8988T (cell line): ENCODE measurements around the gene CBFA2T3.
"Not testable (repeated sequence)": the region's sequence is repeated elsewhere in the genome, so short reads cannot be mapped to it uniquely, and the experiment has no call there.

Experiments
- DNase-seq: peaks from one replicate; pipeline ENCODE4 v3.0.0; 2011

The CBFA2T3 gene

DNA sequence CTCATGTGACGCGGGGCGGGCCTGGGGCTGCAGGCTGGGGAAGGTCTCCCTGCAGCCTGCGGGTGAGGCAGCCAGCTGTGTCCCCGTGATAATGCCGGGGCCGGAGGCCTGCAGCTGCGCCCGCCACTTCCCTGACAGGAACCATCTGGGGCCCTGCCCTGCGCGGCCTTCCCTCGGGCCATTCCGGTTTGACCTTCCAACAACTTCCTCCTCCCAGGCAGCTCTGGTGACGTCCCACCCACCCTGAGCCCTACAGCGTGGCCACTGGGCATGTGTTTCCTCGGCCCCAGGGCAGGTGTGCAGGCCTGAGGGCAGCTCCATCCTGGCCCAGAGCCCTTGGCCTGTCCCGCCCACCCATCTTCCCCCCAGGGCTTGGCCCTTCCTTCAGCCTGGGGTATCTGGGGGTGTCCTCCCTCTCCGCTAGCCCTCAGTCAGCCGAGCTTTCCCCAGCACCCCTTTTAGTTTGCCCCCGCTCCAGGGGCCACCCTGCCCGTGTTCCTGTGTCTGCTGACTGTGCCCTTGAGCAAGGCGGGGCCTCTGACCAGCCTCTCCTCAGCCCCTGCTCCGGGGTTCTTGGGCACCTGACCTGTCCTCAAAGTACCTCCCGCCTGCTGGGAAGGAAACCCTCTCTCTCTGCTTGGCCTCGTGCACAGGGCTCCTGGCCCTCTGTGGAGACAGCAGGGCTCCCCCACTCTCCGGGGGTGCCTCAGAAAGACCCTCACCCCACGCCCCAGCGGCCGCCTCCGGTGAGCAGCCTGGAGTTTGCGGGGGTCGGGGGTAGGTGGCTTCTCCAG, at the start of gene CBFA2T3:
CBFA2T3 (minus strand) TSS at position 190 of the 794 bp plus-strand sequence. CDS start 400 bp downstream, outside the sequence.
- no peak for DNase-seq

DNA sequence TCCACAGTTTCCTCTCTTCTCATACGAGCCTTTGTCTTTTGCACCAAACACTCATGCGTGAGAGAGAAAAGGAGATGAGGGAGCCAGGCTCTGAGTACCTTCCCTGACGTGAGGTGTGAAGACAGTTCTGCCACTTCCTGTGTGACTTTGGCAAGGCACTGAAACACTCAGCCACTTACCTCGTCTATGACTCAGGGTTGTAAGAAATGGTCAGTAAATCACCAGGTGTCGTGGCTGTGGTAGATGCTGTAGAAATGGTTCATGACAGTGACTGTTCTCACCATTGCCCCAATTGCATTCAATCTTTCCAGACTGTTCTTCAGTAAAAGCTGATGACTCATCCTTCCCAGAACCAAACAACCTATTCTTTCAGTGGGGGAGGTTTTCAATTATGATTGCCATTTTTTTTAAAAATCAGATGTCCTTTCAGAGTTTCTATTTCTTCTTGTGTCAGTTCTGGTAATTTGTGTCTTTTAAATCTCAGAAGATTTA, 49.2 kb upstream of the CBFA2T3 start:
- no peak for DNase-seq

GRCh38 chr16:89025636-89026035, 48.6 kb upstream of the CBFA2T3 start:
- DNase-seq: no peak

DNA sequence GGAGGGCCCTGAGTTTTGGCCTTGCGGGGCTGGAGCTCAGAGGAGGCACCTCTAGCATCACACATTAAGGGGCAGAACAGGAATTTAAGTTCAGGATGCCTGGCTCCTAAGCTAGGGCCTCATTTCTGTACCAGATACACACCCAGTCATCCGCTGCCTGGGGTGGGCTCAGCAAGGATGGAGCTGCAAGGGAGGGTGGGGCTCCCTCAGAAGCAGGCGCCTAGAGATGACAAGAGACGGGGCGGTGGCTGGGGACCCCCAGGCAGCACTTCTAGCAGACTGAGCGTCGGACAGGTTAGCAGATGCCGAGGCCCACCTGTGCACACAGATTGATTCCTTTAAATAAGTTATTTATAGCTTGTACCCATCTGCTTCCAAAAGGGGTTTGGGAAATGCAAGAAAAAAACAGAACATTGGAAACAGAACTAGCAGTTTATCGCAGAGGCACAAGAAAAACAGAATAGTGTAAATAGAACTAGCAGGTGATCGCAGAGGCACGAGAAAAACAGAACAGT, 47.6 kb upstream of the CBFA2T3 start:
- no peak for DNase-seq

GRCh38 chr16:89023621-89024511, 46.9 kb upstream of the CBFA2T3 start:
- DNase-seq: no peak

DNA sequence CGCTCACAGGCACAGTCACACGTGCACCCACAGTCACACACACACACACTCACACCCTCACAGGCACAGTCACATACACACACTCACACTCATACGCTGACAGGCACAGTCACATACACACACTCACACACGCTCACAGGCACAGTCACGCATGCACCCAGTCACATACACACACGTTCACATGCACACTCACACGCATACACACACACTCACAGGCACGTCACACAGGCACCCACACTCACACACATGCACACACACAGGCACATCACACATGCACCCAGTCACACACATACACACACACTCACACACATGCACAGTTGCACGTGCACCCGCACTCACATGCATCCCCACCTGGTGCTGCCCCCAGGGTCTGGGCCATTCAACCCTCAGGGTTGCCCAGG, 46.1 kb upstream of the CBFA2T3 start:
- no peak for DNase-seq

DNA sequence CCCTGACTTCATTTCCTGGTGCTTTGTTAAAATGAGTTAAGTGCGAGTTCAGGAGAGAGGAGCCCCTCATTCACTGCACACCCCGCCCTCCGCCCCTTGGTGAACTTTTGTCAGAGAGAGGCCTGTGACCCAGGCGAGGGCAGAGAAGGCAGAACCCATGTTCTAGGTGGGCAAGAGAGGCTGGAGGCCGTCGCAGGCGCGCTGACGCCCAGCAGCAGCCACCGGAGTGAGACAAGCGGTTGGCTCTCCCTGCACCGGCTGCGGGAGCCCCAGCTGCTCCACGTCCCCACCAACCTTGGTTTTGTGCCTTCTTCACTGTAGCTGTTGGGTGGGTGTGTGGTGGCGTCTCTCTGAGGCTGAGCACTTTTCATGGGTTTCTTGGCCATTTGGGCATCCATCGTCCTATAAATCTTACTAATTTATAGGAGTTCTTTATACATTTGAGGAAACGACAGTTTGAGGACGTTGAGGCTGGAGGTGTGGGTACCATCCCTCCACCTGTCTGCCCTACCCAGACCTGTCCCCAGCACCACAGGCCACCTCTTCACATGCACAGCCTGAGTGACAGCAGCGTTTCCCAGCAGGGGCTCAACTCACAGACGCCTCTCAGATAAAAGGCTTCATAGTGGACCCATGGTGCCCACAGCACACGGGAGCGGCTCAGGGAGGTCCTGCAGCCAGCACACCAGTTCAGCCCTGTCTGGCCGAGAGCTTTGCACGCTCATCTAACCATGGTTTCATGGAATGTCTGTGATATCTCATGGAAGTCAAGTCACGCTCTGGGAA, 45.2 kb upstream of the CBFA2T3 start:
- DNase-seq: no peak

DNA sequence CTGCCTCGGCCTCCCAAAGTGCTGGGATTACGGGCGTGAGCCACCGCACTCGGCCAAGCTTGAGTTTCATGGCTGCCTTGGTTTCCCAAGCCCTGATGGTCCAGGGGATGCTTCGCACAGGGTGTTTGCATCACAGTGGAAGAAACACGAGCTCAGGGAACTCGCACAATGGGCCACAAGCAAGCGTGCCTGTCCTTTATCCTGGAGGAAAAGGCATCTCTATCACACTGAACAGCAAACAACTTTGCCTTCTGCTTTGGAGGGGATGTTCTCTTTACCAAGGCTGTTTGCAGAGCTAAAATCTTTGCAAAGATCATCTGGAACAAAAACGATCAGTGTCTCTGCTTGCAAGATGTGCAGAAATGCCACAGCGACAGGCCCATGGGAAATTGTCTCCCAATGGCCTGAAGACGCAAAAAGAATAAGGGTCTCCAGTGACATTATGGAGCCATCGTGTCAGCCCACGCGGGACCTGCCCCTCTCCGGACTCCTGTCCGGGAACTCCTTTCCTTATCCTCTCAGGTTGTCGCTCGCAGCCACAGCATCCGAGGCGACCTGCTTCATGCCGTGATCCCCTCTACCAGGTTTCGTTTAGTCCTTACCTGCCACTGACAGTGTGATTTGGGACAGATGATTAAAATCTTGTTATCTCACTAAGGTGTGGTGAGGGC, 44.1 kb upstream of the CBFA2T3 start:
- no peak for DNase-seq

DNA sequence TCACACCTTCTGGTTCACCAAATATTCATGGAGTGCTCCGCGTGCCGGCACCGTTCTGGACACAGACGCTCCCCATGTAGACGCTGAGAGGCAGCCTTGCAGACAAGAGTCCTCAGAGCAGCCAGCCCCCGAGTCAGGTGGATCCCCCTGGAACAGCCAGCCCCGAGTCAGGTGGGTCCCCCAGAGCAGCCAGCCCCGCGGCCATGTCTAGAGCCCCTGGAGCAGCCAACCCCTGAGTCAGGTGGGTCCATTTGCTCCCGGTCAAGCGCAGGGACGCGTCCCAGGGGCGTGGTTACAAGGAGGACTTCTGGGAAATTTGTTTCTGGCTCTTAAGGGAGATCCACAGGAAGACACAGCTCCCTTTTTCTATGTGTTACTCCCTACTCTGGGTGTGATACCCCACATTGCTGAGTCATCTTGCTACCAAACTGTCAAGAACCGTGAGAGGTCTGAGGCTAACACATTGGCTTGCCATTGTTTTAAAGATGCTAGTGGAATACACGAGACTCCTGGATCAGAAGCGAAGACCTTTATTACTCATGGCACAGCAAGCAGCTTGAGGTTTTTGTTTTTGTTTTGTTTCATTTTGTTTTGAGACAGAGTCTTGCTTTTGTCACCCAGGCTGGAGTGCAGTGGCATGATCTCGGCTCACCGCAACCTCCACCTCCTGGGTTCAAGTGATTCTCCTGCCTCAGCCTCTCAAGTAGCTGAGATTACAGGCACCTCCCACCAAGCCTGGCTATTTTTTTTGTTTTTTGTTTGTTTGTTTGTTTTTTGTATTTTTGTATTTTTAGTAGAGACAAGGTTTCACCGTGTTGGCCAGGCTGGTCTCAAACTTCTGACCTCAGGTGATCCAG, 43.3 kb upstream of the CBFA2T3 start:
- no peak for DNase-seq

DNA sequence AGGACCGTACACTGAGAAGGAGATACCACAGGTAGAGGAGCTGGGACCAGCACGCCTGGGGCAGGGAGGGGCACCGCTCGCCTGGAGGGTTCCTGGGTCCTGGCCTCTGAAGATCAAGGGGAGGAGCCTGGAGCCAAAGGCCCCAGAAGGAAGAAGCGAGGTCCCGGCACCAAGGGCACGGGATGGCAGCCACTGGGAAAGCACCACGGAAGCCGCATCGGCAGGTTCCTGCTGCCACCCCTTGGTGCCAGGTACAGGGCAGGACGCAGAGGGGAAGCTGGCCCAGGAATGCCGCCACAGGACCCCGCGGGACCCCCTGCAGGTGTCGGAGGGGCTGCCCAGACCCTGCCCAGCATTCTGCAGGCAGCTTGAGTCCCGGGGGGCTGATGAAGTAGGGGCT, 42.5 kb upstream of the CBFA2T3 start:
- DNase-seq: no peak

GRCh38 chr16:89018282-89019158, 41.5 kb upstream of the CBFA2T3 start:
- DNase-seq: no peak

GRCh38 chr16:89017543-89018281, 40.7 kb upstream of the CBFA2T3 start:
- no peak for DNase-seq

DNA sequence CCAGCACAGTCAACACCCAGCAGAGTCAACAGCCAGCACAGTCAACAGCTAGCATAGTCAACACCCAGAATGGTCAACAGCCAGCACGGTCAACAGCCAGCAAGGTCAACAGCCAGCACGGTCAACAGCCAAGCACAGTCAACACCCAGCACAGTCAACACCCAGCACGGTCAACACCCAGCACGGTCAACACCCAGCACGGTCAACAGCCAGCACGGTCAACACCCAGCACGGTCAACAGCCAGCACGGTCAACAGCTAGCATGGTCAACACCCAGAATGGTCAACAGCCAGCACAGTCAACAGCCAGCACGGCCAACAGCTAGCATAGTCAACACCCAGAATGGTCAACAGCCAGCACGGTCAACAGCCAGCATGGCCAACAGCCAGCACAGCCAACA, 39.6 kb upstream of the CBFA2T3 start:
- not testable (repeated sequence) for DNase-seq

DNA sequence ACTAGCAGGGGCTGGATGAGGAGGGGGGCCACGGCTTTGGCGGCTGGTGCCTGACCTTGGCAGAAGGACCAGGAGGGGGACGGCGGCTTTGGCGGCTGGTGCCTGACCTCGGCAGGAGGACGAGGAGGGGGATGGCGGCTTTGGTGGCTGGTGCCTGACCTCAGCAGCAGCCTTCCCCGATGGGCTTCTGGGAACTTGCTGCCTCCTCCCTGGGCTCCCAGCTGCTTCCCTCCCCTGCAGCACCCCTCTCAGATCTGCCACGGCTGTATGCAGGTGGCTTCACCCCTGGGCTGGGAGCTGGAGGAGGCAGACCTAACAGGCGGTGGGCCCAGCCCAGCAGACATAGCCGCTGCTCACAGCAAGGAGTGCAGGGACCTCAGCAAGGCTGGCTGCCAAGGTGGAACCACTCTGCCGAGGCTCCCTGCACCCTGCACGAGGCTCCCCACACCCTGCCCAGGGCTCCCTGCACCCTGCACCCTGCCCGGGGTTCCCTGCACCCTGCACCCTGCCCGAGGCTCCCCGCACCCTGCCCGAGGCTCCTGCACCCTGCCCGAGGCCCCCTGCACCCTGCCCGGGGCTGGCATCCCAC, 38.4 kb upstream of the CBFA2T3 start:
- DNase-seq: no peak

GRCh38 chr16:89014403-89015230, 37.6 kb upstream of the CBFA2T3 start:
- no peak for DNase-seq

- DNase-seq: no peak
Observed at GRCh38 chr16:89013692-89014402, 36.8 kb upstream of the CBFA2T3 start.

GRCh38 chr16:89013111-89013510, 36.1 kb upstream of the CBFA2T3 start:
- no peak for DNase-seq
